ENCODE results near the gene SLC22A17. TPM values are rescaled to one million over a fixed set of nuclear protein-coding genes. Genes with fewer than 3 reads are reported as not detected.

Gene SLC22A17
- total RNA-seq, 2 experiments from 2014 or later: 2.0 to 2.1 TPM

GRCh38 chr14:23365732-23366425 lies 13.2 kb upstream of the SLC22A17 start:
- CTCF ChIA-PET: no interaction called here
- POLR2A ChIA-PET: interaction anchor here (0.6 kb wide), 1 partner anchor 48 kb away, joined by 6 read pairs; no protein-coding TSS in a partner anchor

- ChIA-PET CTCF (no interaction called here), POLR2A (no interaction called here)
These were observed 12.5 kb upstream of the SLC22A17 start, which contains the start of gene EFS for GRCh38 chr14:23365036-23365731. TSS of gene EFS (minus strand) at chr14:23365172. CDS start at chr14:23365025, 147 bp downstream.

GRCh38 chr14:23364164-23365035 lies 11.7 kb upstream of the SLC22A17 start:
- POLR2A ChIA-PET: no interaction called here
- CTCF ChIA-PET: interaction anchor here (1.0 kb wide), 1 partner anchor 18 kb away, joined by 3 read pairs; no protein-coding TSS in a partner anchor

- ChIA-PET POLR2A (no interaction called here), CTCF (interaction anchor here (0.5 to 1.1 kb wide), 3 partner anchors 9 to 418 kb away, joined by 3 read pairs; no protein-coding TSS in a partner anchor)
These were observed 9.5 kb upstream of the SLC22A17 start for GRCh38 chr14:23362200-23362599.

DNA sequence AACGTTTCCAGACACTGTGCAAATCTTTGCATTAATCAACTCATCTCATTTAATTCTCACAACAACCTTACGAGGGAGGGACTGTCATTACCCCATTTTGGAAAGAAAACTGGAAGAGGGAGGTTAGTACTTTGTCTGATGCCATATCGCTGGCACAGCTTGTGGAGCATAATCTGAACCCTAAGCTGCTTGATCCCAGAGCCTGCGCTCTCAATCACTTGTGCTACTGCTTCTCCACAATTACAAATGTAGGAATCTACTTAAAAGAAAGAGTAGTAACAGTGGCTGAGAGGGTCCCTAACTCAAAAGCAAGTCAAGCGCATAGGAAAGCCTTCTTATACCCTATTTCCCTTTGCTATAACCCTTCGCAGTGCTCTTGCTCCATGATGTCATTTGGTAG lies 9.1 kb upstream of the SLC22A17 start:
- POLR2A ChIA-PET: no interaction called here
- CTCF ChIA-PET: interaction anchor here (0.5 to 1.1 kb wide), 3 partner anchors 8 to 418 kb away, joined by 3 read pairs; no protein-coding TSS in a partner anchor

DNA sequence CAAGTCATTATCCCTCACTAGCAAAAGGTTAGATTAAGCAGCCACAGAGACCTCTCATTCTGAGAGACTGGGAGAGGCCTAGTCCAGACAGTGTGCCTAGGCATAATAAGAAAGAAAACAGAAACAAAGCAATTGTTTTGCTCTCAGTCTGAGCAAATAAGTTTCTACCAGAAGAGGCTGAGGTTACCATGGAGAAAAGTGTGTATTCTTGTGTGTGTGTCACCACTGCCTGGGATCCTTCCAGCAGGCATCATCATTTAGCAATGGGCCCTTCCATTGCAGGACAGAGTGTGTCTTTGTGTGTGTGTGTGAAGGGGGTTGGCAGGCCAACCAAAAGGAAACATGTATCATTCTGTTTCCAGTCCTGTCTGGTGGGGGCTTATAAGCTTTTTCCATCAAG lies 8.6 kb upstream of the SLC22A17 start:
- CTCF ChIA-PET: interaction anchor here (1.1 kb wide), 1 partner anchor 67 kb away, joined by 3 read pairs; no protein-coding TSS in a partner anchor

GRCh38 chr14:23360496-23360895 lies 7.8 kb upstream of the SLC22A17 start:
- ChIA-PET CTCF (no interaction called here), POLR2A (no interaction called here)

More for the DNA sequence above, 8.6 kb upstream of the SLC22A17 start:
- POLR2A ChIA-PET: no interaction called here

- CTCF ChIA-PET: no interaction called here
- POLR2A ChIA-PET: no interaction called here
These were observed 7.2 kb upstream of the SLC22A17 start for GRCh38 chr14:23359722-23360447.

- CTCF ChIA-PET: no interaction called here
- POLR2A ChIA-PET: no interaction called here
These were observed 6.5 kb upstream of the SLC22A17 start for GRCh38 chr14:23359167-23359626.

DNA sequence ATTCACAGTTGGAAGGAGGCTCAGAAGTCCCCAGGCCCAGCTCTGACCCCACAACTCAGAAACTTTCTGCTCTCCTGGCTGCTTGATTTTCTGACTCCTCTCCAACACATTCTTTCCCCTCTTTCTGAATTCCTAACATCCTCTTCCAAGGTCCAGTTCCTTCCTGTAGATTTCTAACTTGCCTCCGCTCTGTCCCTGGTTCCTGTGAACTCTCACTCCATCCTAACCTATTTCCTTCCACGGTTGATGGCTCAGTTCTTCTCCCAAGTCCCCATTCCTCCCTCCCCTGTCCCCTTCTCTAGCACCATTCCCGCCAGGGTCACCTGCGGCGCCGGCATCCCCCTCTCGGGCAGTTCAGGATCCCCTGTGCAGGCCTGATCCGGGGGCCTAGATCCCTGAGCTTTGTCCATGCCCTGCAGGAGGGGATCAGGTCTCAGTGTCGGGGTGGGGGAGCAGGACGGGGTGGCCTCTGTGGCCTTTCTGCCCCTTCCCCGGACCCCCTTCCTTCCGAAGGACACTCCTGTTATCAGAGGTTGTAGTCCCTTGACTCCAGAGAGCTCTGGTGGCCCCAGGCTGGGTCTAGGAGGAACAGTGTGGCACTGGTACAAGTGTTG lies 6.0 kb upstream of the SLC22A17 start:
- ChIA-PET POLR2A (no interaction called here), CTCF (no interaction called here)

GRCh38 chr14:23358042-23358441 lies 5.4 kb upstream of the SLC22A17 start:
- POLR2A ChIA-PET: no interaction called here
- CTCF ChIA-PET: no interaction called here

- CTCF ChIA-PET: no interaction called here
These were observed 4.6 kb upstream of the SLC22A17 start for GRCh38 chr14:23357261-23357660.

GRCh38 chr14:23356662-23357061 lies 4.0 kb upstream of the SLC22A17 start:
- CTCF ChIA-PET: no interaction called here
- POLR2A ChIA-PET: no interaction called here

More at GRCh38 chr14:23357261-23357660, 4.6 kb upstream of the SLC22A17 start:
- POLR2A ChIA-PET: no interaction called here

GRCh38 chr14:23355871-23356435 lies 3.3 kb upstream of the SLC22A17 start:
- POLR2A ChIA-PET: no interaction called here
- CTCF ChIA-PET: no interaction called here

DNA sequence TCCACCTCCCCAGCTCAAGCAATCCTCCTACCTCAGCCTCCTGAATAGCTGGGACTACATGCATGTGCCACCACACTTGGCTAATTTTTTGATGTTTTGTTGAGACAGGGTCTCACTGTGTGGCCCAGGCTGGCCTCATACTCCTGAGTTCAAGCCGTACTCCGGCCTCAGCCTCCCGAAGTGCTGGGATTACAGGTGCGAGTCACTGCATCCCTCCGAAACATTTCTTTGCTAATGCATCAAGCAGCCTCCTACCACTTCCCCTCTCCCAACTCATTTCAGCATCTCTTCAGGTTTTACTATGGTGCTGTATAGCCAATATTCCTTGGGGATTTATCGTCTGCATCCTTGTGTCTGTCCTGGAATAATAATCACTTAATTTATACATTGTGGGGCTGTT lies 2.3 kb upstream of the SLC22A17 start:
- ChIA-PET CTCF (interaction anchor here (1.6 kb wide), 1 partner anchor 53 kb away, joined by 5 read pairs; no protein-coding TSS in a partner anchor), POLR2A (no interaction called here)

DNA sequence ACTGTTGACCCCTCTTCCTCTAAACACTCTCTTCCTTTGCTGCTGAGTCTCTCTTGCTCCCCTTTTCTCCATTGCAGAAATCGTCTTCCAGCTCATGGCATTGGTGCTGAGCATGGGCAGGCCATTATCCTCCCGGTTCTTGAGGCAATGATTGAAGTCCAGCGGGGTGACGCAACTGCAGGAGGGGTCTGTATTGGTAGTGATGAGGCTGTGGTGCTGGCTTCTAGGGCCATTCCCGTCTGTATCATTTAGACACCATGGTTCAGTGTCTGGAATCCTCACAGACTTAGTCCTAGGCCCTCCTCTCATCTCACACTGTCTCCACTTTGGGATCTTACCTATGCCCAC lies 720 bp upstream of the SLC22A17 start:
- ChIA-PET POLR2A (no interaction called here), CTCF (interaction anchor here (1.0 to 1.6 kb wide), 3 partner anchors 9 to 233 kb away, joined by 3 to 5 read pairs (median 3); no protein-coding TSS in a partner anchor)

DNA sequence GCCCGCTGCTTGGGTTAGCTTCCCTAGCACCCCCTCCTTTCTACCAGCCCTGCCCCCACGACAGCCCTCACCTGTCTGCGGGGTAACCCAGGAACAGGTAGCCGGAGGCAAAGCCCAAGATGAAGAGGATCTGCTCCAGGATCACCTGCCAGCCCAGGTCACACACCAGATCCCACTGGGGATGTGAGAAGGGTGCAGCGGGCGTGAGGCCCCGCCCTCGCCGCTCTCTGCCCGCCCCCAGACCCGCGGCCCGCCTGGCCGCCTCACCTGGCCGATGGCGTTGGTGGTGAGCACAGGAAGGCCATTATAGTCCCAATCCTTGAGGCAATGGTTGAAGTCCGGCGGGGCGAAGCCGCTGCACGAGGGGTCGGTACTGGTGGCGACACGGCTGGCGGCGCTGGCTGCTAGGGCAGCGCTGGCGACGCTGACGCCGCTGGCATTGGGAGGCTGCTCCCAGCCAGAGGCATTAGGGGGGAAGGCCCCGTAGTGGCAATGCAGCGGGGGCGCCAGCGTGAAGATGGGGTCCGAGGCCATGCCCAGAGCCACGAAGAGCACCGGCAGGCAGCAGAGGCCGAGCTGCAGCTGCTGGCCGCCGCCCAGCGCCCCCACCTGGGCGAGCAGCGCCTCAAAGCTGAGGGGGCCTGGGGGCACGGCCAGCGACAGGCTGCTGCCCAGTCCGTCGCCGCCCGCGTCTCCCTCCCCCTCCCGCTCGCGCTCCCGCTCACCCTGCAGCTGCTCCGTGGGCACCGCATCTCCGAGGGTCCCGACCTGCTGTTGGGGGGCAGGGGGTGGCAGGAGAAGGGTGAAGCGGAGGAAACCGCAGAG lies 794 bp downstream of the SLC22A17 start:
- POLR2A ChIA-PET: no interaction called here

More for the DNA sequence above, 794 bp downstream of the SLC22A17 start:
- CTCF ChIA-PET: interaction anchor here (0.9 to 1.2 kb wide), 3 partner anchors 11 to 85 kb away, joined by 3 to 5 read pairs (median 4); no protein-coding TSS in a partner anchor

Measured in activated CD8-positive, alpha-beta memory T cell treated with anti-CD3 and anti-CD28 coated beads for 36 hours (primary cell).